Glutamatergic neuron (in vitro differentiated cells): Measurements from ENCODE around the gene NOL6. TPM values are rescaled to one million over a fixed set of nuclear protein-coding genes. Genes with fewer than 3 reads are reported as not detected.

ENCODE experiments used
- DNase-seq: peaks from one replicate; pipeline ENCODE4 v3.0.0; 2022
- H3K27ac Mint-ChIP-seq: one replicate; pipeline ENCODE4 v1.8.0; 2020; ENCODE audit warnings: mild to moderate bottlenecking, mixed read lengths, inconsistent platforms; ENCODE audit not compliant: unreplicated experiment
- H3K27me3 Mint-ChIP-seq: one replicate; pipeline ENCODE4 v1.8.0; 2020; ENCODE audit warnings: mild to moderate bottlenecking, moderate library complexity, mixed read lengths, inconsistent platforms; ENCODE audit not compliant: unreplicated experiment
- H3K36me3 Mint-ChIP-seq: one replicate; pipeline ENCODE4 v1.8.0; 2020; ENCODE audit warnings: mild to moderate bottlenecking, mixed read lengths, inconsistent platforms; ENCODE audit not compliant: unreplicated experiment
- H3K4me1 Mint-ChIP-seq: one replicate; pipeline ENCODE4 v1.8.0; 2020; ENCODE audit warnings: mild to moderate bottlenecking, low read depth, mixed read lengths, inconsistent platforms; ENCODE audit not compliant: unreplicated experiment
- H3K4me3 Mint-ChIP-seq: one replicate; pipeline ENCODE4 v1.8.0; 2020; ENCODE audit warnings: mild to moderate bottlenecking, mixed read lengths, inconsistent platforms; ENCODE audit not compliant: unreplicated experiment
- H3K9me3 Mint-ChIP-seq: one replicate; pipeline ENCODE4 v1.8.0; 2020; ENCODE audit warnings: mild to moderate bottlenecking, moderate library complexity, mixed read lengths, inconsistent platforms; ENCODE audit not compliant: unreplicated experiment
- total RNA-seq: library from RNA; stranded (reverse); fragmentation: NEBNext Ultra II Directional; extraction: Animal tissue kit (Norgen Biotek cat#: 25700); gene quantifications from one replicate; pipeline ENCODE4 v1.2.1, GENCODE V29; 2021; ENCODE audit not compliant: unreplicated experiment
- TF ChIP-seq, protein P1 (sequence below): fragments of 200-600 bp; sonication (generic); IDR thresholded peaks from one replicate; pipeline ENCODE4 v1.5.0; 2021; ENCODE audit not compliant: partially characterized antibody, unreplicated experiment

The NOL6 gene
- total RNA-seq, 1 donor from 2014 or later, result 25.6 TPM

DNA sequence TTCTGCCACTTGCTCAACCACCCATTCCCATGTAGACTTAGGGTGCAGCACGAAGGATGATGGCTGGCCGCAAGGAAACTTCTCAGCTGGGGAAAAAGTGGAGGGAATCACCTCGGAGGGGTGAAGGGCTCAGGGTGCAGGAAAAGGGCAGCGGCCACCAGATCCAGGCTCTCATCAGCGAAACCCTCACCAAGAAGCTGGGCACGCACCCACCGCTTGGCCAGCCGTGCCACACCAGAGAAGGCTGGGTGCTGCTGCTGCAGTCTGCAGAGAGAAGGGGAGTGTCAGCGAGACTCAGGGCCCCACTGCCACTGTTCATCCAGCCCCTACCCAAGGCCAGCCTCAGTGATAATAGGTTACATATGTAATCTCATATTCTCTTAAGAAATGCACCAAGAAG lies 8.6 kb downstream of the NOL6 start:
- no peaks in the 10 kb centered on the region for H3K4me1 Mint-ChIP-seq
- no peak for DNase-seq
- TF ChIP-seq, protein P1, sequence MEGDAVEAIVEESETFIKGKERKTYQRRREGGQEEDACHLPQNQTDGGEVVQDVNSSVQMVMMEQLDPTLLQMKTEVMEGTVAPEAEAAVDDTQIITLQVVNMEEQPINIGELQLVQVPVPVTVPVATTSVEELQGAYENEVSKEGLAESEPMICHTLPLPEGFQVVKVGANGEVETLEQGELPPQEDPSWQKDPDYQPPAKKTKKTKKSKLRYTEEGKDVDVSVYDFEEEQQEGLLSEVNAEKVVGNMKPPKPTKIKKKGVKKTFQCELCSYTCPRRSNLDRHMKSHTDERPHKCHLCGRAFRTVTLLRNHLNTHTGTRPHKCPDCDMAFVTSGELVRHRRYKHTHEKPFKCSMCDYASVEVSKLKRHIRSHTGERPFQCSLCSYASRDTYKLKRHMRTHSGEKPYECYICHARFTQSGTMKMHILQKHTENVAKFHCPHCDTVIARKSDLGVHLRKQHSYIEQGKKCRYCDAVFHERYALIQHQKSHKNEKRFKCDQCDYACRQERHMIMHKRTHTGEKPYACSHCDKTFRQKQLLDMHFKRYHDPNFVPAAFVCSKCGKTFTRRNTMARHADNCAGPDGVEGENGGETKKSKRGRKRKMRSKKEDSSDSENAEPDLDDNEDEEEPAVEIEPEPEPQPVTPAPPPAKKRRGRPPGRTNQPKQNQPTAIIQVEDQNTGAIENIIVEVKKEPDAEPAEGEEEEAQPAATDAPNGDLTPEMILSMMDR, result no peak
- H3K9me3 Mint-ChIP-seq, result peaks cover 2% of the 10 kb centered on the region
- H3K4me3 Mint-ChIP-seq, result no peak overlapping the region
- H3K27ac Mint-ChIP-seq, result no peak overlapping the region
- no peaks in the 10 kb centered on the region for H3K36me3 Mint-ChIP-seq
- peaks cover 4% of the 10 kb centered on the region for H3K27me3 Mint-ChIP-seq

GRCh38 chr9:33464045-33464636 lies 9.6 kb downstream of the NOL6 start:
- Mint-ChIP-seq H3K4me1 (no peaks in the 10 kb centered on the region), H3K4me3 (no peak overlapping the region), H3K36me3 (no peaks in the 10 kb centered on the region), H3K27me3 (peaks cover 1% of the 10 kb centered on the region), H3K27ac (no peak overlapping the region), H3K9me3 (peaks cover 2% of the 10 kb centered on the region)
- DNase-seq, result no peak
- TF ChIP-seq, protein P1, result no peak

DNA sequence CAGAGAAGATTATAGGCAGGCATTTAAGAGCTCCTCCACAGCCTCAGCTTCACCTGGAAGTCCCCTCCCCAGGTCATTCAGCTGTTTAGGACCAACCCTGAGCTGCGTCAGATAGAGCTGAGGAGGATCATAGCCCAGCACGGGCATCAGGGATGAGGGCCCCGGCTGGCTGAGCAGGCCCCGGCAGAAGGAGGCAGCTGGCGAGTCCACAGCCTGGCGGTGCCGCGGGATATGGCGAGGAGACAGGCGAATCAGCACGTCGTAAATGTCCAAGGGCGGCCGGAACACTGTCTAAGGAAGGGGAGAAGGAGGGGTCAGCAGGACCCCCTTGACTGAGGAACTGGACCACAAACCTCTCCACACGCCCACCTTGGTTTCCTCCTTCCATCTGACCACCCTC lies 10.6 kb downstream of the NOL6 start:
- DNase-seq, result no peak
- H3K9me3 Mint-ChIP-seq, result peaks cover 2% of the 10 kb centered on the region
- H3K27me3 Mint-ChIP-seq, result peaks cover 1% of the 10 kb centered on the region
- H3K36me3 Mint-ChIP-seq, result no peaks in the 10 kb centered on the region
- H3K4me3 Mint-ChIP-seq, result no peak overlapping the region
- H3K27ac Mint-ChIP-seq, result no peak overlapping the region
- TF ChIP-seq, protein P1, result no peak
- no peaks in the 10 kb centered on the region for H3K4me1 Mint-ChIP-seq

DNA sequence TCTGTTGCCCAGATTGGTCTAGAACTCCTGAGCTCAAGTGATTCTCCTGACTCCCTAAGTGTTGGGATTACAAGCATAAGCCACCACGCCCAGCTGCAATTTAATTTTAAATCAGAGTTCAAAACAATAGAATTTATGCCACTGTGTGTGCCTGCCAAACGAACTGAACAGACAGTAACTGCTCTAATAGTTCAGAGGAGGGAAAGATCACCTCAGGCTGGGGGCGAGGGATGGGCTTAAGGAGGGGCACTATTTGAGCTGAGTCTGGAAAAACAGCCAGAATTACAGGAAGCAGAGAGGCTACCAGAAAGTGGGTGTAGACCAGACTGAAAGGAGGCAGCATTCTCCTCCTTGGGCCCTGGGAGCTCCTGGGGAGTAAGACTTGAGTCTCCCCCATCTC lies 12.2 kb downstream of the NOL6 start:
- H3K4me1 Mint-ChIP-seq, result no peaks in the 10 kb centered on the region
- no peak overlapping the region for H3K4me3 Mint-ChIP-seq
- peaks cover 1% of the 10 kb centered on the region for H3K27me3 Mint-ChIP-seq
- peaks cover 2% of the 10 kb centered on the region for H3K9me3 Mint-ChIP-seq
- no peaks in the 10 kb centered on the region for H3K36me3 Mint-ChIP-seq
- TF ChIP-seq, protein P1, result no peak
- DNase-seq, result no peak
- no peak overlapping the region for H3K27ac Mint-ChIP-seq

DNA sequence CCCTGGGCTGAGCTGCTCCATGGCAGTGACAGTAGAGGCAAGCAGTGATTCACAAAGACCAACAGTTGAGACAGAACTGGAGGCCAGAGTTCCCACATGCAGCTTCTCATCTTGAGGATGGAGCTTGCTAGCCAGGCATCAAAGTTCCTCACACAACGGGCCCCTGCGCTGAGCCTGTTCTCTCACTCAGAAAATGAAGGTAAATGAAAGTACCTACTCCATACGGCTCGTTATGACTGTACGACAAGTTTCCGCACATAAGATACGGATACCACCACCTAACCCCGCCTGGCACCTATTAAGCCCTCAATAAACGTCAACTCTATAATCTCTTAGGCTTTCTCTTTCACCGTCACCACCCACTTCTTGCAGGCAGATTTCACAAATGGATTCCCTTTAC lies 12.9 kb downstream of the NOL6 start:
- Mint-ChIP-seq H3K4me1 (no peaks in the 10 kb centered on the region), H3K27ac (no peak overlapping the region), H3K36me3 (no peaks in the 10 kb centered on the region), H3K27me3 (peaks cover 1% of the 10 kb centered on the region), H3K9me3 (no peaks in the 10 kb centered on the region), H3K4me3 (no peak overlapping the region)
- TF ChIP-seq, protein P1, result no peak
- no peak for DNase-seq
